ENCODE results near the gene KIF2A.
"Not testable (repeated sequence)": the region's sequence is repeated elsewhere in the genome, so short reads cannot be mapped to it uniquely, and the experiment has no call there.

The KIF2A gene

GRCh38 chr5:62283005-62283404 is 23.0 kb upstream of the KIF2A start:
- peaks cover 63% of the 10 kb centered on the region for H3K4me1 Mint-ChIP-seq
- H3K36me3 Mint-ChIP-seq = peaks cover 15% of the 10 kb centered on the region
- peak overlapping the region; percentile 95 for H3K27ac Mint-ChIP-seq
- ATAC-seq (no peak), DNase-seq (ENCODE audit: low spot score in 2 of 2) (no peak)
- H3K4me3 Mint-ChIP-seq = peak overlapping the region; percentile 4
- peaks cover 6% of the 10 kb centered on the region for H3K9me3 Mint-ChIP-seq

- Mint-ChIP-seq H3K4me1 (peaks cover 63% of the 10 kb centered on the region), H3K36me3 (peaks cover 15% of the 10 kb centered on the region)
- no peak for ATAC-seq
These were observed 22.1 kb upstream of the KIF2A start for GRCh38 chr5:62283861-62284260.

DNA sequence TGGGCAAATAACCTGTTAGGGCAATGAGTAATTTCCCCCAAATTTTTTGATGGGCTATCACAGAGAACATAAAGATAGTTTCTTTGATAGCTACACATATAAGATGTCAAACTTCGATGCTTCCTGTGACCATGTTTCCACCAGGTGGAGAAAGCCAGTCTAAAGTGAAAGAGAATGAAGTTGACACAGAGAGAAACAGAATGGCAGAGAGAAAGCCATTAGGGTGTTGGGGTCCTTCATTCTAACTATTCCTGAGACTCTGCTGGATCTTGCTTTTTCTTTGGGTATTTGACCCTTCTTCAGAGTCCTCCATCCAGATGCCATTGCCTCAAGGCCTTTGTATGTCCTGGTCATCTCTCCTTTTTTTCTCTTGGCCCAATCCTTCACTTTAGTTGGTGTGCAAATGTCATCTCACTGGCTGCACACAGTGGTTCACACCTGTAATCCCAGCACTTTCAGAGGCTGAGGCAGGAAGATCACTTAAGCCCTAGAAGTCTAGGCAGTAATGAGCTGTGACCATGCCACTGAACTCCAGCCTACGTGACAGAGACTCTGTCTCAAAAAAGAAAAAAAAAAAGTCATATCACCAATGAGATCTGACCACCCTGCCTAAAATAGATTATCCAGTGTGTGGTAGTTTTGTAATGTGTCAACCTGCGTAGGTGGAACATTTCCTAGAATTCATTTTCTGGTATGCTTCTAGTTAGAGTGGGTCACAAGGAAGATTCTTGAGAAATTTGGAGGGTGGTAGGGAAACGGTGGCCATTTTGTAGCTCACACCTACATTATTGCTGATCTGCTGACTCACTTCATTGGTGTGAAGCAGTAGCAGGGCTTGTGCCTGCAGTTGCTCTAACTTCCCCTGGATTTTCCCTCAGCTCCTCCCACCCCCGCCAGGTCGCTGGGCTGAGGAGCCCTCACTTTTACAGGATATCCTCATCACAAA is 20.8 kb upstream of the KIF2A start:
- H3K4me1 Mint-ChIP-seq = peaks cover 72% of the 10 kb centered on the region
- H3K4me3 Mint-ChIP-seq = peak overlapping the region; percentile 62
- peaks cover 19% of the 10 kb centered on the region for H3K36me3 Mint-ChIP-seq
- DNase-seq (ENCODE audit: low spot score in 2 of 2) = peak; percentile 52 to 90
- H3K9me3 Mint-ChIP-seq = peaks cover 6% of the 10 kb centered on the region
- ATAC-seq = peak; percentile 94
- H3K27ac Mint-ChIP-seq = peak overlapping the region; percentile 95

More at GRCh38 chr5:62283861-62284260, 22.1 kb upstream of the KIF2A start:
- Mint-ChIP-seq H3K9me3 (peaks cover 6% of the 10 kb centered on the region), H3K27ac (peak overlapping the region; percentile 95), H3K4me3 (peak overlapping the region; percentile 62)
- DNase-seq (ENCODE audit: low spot score in 2 of 2) = no peak

DNA sequence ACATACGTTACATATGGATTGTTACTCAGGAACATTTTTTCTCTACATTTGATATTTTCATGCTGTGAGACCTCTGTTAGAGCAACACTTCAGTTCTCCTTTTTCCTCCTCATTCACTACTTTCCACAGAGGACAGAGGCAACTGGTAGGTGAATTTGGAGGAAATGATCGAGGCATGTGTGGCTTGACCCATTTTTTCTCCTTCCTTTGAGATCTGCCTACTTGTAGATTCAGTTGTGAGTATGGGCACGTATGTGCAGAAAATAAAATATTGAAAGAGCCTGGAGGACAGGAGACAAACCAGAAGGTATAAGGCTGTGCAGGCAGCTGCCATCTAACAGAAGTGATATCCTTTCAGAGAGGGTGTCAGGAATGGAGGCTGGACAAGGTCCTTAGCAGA is 19.2 kb upstream of the KIF2A start:
- H3K36me3 Mint-ChIP-seq = peaks cover 28% of the 10 kb centered on the region

DNA sequence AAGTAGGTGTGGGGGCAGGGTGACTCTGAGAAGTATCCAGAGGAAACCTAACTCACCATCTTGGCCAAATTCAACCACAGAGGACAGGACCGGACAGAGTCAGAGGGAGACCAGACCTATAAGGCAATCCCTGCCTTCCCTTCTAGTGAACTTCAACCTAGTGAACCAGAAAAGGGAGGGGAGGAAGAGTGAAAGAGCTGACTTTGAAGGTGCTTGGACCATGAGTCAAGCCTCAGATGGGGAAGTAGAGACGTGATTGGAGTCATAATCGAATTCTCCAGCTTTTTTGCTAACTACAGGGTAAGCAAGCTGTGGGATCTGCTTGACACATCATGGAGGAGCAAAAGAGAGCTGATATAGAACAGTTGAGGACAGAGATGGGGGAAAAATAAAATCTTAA is 18.8 kb upstream of the KIF2A start:
- Mint-ChIP-seq H3K36me3 (peaks cover 28% of the 10 kb centered on the region), H3K9me3 (peaks cover 6% of the 10 kb centered on the region), H3K4me1 (peaks cover 85% of the 10 kb centered on the region), H3K27ac (peak overlapping the region; percentile 95), H3K4me3 (peak overlapping the region; percentile 62)
- no peak for DNase-seq (ENCODE audit: low spot score in 2 of 2)
- ATAC-seq = no peak

More for the DNA sequence above, 19.2 kb upstream of the KIF2A start:
- DNase-seq (ENCODE audit: low spot score in 2 of 2) (no peak), ATAC-seq (no peak)
- peaks cover 6% of the 10 kb centered on the region for H3K9me3 Mint-ChIP-seq
- H3K4me1 Mint-ChIP-seq = peaks cover 81% of the 10 kb centered on the region
- H3K27ac Mint-ChIP-seq = peak overlapping the region; percentile 95
- peak overlapping the region; percentile 62 for H3K4me3 Mint-ChIP-seq

- peak overlapping the region; percentile 62 for H3K4me3 Mint-ChIP-seq
- peaks cover 85% of the 10 kb centered on the region for H3K4me1 Mint-ChIP-seq
These were observed 17.9 kb upstream of the KIF2A start for GRCh38 chr5:62288118-62288517.

GRCh38 chr5:62289813-62290212 is 16.2 kb upstream of the KIF2A start:
- DNase-seq (ENCODE audit: low spot score in 2 of 2) (no peak), ATAC-seq (peak; percentile 3)
- peak overlapping the region; percentile 37 for H3K4me3 Mint-ChIP-seq
- peaks cover 28% of the 10 kb centered on the region for H3K36me3 Mint-ChIP-seq
- H3K9me3 Mint-ChIP-seq = peaks cover 8% of the 10 kb centered on the region
- H3K27ac Mint-ChIP-seq = peak overlapping the region; percentile 95
- peaks cover 86% of the 10 kb centered on the region for H3K4me1 Mint-ChIP-seq

More at GRCh38 chr5:62288118-62288517, 17.9 kb upstream of the KIF2A start:
- peaks cover 28% of the 10 kb centered on the region for H3K36me3 Mint-ChIP-seq
- ATAC-seq (no peak), DNase-seq (ENCODE audit: low spot score in 2 of 2) (no peak)
- H3K27ac Mint-ChIP-seq = peak overlapping the region; percentile 95
- peaks cover 8% of the 10 kb centered on the region for H3K9me3 Mint-ChIP-seq

DNA sequence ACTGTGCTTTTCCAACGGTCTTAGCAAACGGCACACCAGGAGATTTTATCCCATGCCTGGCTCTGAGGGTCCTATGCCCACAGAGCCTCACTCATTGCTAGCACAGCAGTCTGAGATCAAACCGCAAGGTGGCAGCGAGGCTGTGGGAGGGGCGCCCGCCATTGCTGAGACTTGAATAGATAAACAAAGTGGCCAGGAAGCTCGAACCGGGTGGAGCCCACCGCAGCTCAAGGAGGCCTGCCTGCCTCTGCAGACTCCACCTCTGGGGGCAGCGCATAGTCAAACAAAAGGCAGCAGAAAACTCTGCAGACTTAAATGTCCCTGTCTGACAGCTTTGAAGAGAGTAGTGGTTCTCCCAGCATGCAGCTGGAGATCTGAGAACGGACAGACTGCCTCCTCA is 14.2 kb upstream of the KIF2A start:
- not testable (repeated sequence) for H3K9me3 Mint-ChIP-seq, ATAC-seq
- peak overlapping the region; percentile 60 for H3K4me3 Mint-ChIP-seq
- peak in 1 of 2 donors; percentile 77 for DNase-seq (ENCODE audit: low spot score in 2 of 2)
- H3K4me1 Mint-ChIP-seq = peaks cover 77% of the 10 kb centered on the region
- peak overlapping the region; percentile 80 for H3K27ac Mint-ChIP-seq
- H3K36me3 Mint-ChIP-seq = peaks cover 13% of the 10 kb centered on the region

- peaks cover 67% of the 10 kb centered on the region for H3K4me1 Mint-ChIP-seq
- H3K27ac Mint-ChIP-seq = no peak overlapping the region
- H3K9me3 Mint-ChIP-seq = peaks cover 8% of the 10 kb centered on the region
- ATAC-seq (peak; percentile 58), DNase-seq (ENCODE audit: low spot score in 2 of 2) (no peak)
- no peaks in the 10 kb centered on the region for H3K36me3 Mint-ChIP-seq
- peak overlapping the region; percentile 26 for H3K4me3 Mint-ChIP-seq
These were observed 9.0 kb upstream of the KIF2A start for GRCh38 chr5:62296998-62297397.

DNA sequence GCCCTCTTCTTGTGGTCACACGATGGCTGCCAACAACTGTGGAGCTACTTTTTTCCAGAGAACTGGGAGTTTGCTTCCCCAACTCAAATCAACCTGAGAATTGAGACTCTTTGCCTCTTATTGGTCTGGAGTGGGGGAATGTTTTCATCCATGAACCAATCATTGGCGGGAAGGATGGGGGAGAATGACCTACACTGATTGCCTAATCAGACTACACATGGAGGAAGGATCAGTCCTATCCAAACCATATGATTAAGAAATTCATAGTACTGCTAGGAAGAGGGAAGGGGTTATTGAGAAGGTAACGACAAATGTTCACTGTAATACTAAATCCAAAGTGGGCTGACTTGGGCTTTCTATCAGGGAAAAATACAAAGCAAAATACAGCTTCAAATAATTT is 7.9 kb upstream of the KIF2A start:
- Mint-ChIP-seq H3K4me1 (peaks cover 64% of the 10 kb centered on the region), H3K36me3 (no peaks in the 10 kb centered on the region)

GRCh38 chr5:62299101-62299500 is 6.9 kb upstream of the KIF2A start:
- no peak for ATAC-seq
- peak overlapping the region; percentile 88 for H3K27ac Mint-ChIP-seq
- DNase-seq (ENCODE audit: low spot score in 2 of 2) = no peak
- H3K4me3 Mint-ChIP-seq = peak overlapping the region; percentile 32
- peaks cover 56% of the 10 kb centered on the region for H3K4me1 Mint-ChIP-seq
- H3K36me3 Mint-ChIP-seq = no peaks in the 10 kb centered on the region
- no peaks in the 10 kb centered on the region for H3K9me3 Mint-ChIP-seq

More for the DNA sequence above, 7.9 kb upstream of the KIF2A start:
- no peak for DNase-seq (ENCODE audit: low spot score in 2 of 2)
- no peak for ATAC-seq
- peaks cover 4% of the 10 kb centered on the region for H3K9me3 Mint-ChIP-seq
- H3K4me3 Mint-ChIP-seq = no peak overlapping the region
- H3K27ac Mint-ChIP-seq = peak overlapping the region; percentile 8

- ATAC-seq (no peak), DNase-seq (ENCODE audit: low spot score in 2 of 2) (no peak)
- Mint-ChIP-seq H3K4me3 (peak overlapping the region; percentile 32), H3K36me3 (no peaks in the 10 kb centered on the region), H3K27ac (peak overlapping the region; percentile 88), H3K9me3 (no peaks in the 10 kb centered on the region), H3K4me1 (peaks cover 51% of the 10 kb centered on the region)
These were observed 6.4 kb upstream of the KIF2A start for GRCh38 chr5:62299600-62299999.

- Mint-ChIP-seq H3K27ac (peak overlapping the region; percentile 98), H3K4me1 (peaks cover 45% of the 10 kb centered on the region), H3K9me3 (no peaks in the 10 kb centered on the region), H3K36me3 (peaks cover 55% of the 10 kb centered on the region), H3K4me3 (peak overlapping the region; percentile 98)
- ATAC-seq (peak; percentile 71), DNase-seq (ENCODE audit: low spot score in 2 of 2) (no peak)
These were observed 670 bp upstream of the KIF2A start for GRCh38 chr5:62305358-62305714.

DNA sequence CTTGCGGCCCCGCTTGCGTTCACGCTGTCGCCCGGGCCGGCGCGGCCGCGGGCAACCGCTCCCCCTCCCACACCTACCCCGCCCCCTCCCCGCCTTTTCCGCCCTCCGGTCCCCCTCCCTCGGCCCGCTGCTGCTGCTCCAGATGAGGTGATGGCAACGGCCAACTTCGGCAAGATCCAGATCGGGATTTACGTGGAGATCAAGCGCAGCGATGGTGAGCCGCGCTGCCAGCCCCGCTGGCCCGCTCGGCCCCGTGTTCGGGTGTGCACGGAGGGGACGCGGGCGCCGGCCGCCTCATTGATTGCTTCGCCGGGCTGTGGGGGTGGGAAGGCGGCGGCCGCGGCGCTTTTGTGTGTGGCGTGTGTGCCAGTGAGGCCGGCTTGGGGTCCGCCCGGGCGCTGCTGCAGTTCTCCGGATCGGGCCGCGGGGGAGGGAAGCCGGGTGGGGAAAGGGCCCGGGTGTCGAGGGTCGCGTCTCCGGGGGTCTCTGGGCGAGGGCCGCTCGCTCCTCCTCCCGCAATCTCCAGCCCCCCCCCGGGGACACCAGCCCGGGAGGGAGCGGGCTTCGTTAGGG is 403 bp downstream of the KIF2A start:
- Mint-ChIP-seq H3K4me3 (peak overlapping the region; percentile 98), H3K36me3 (peaks cover 66% of the 10 kb centered on the region), H3K9me3 (no peaks in the 10 kb centered on the region), H3K4me1 (peaks cover 56% of the 10 kb centered on the region), H3K27ac (peak overlapping the region; percentile 98)
- DNase-seq (ENCODE audit: low spot score in 2 of 2) (no peak), ATAC-seq (peak; percentile 42)

- H3K27ac Mint-ChIP-seq = peak overlapping the region; percentile 98
- ATAC-seq (no peak), DNase-seq (ENCODE audit: low spot score in 2 of 2) (peak; percentile 28 to 82)
- peak overlapping the region; percentile 98 for H3K4me3 Mint-ChIP-seq
- no peaks in the 10 kb centered on the region for H3K9me3 Mint-ChIP-seq
- H3K36me3 Mint-ChIP-seq = peaks cover 73% of the 10 kb centered on the region
- peaks cover 60% of the 10 kb centered on the region for H3K4me1 Mint-ChIP-seq
These were observed 1.1 kb downstream of the KIF2A start for GRCh38 chr5:62306896-62307689.
